OCI-LY7 (cell line): ENCODE results near the gene CHST11.

Experiments
- EZH2phosphoT487 ChIP-seq: fragments of 200-600 bp; sonication (generic); IDR thresholded peaks from 2 replicates; pipeline ENCODE4 v1.6.1; 2018; ENCODE audit warnings: low read depth, borderline replicate concordance, mild to moderate bottlenecking, mixed run types, antibody characterized with exemption, low read length, moderate library complexity, mixed read lengths
- TF ChIP-seq, protein P1 (sequence below): fragments of 200-600 bp; sonication (generic); conservative IDR thresholded peaks from 2 replicates; pipeline ENCODE4 v1.5.1; 2014; ENCODE audit warnings: mild to moderate bottlenecking, antibody characterized with exemption, low read length, moderate library complexity, mixed read lengths

DNA sequence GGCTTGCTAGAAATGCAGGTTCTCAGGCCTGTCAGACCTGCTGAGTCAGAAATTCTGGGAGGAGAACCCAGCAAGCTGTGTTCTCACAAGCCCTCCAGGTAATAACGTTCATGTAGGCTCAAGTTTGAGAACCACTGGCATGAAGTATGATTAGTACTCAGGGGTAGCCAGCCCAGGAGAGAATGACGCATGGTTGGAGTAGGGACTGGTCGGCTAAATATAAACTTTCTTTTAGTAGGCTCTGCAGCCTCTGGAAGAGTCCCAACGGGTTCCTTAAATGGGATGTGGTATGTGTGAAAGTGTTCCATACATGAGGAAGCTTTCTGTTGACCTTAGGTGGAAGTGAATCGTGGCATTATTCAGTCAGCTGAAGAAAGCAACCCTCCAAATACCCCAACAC is 292.0 kb downstream of the CHST11 start:
- no peak for TF ChIP-seq EZH2phosphoT487
- TF ChIP-seq, protein P1, sequence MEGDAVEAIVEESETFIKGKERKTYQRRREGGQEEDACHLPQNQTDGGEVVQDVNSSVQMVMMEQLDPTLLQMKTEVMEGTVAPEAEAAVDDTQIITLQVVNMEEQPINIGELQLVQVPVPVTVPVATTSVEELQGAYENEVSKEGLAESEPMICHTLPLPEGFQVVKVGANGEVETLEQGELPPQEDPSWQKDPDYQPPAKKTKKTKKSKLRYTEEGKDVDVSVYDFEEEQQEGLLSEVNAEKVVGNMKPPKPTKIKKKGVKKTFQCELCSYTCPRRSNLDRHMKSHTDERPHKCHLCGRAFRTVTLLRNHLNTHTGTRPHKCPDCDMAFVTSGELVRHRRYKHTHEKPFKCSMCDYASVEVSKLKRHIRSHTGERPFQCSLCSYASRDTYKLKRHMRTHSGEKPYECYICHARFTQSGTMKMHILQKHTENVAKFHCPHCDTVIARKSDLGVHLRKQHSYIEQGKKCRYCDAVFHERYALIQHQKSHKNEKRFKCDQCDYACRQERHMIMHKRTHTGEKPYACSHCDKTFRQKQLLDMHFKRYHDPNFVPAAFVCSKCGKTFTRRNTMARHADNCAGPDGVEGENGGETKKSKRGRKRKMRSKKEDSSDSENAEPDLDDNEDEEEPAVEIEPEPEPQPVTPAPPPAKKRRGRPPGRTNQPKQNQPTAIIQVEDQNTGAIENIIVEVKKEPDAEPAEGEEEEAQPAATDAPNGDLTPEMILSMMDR = no peak
